K562 (cell line): ENCODE data around the gene HIF1A.

Source experiments
- CBX8 ChIP-seq: fragments of 200-600 bp; sonication (generic); IDR thresholded peaks from 2 replicates; pipeline ENCODE4 v1.6.1; 2012; ENCODE audit warnings: borderline replicate concordance, mixed run types, low read depth, mild to moderate bottlenecking, moderate library complexity, mixed read lengths, low read length, control low read depth, inconsistent platforms; ENCODE audit not compliant: poor library complexity, severe bottlenecking; ENCODE audit errors: extremely low read depth
- GTF2F1 ChIP-seq: IDR thresholded peaks from 2 replicates; pipeline ENCODE4 v1.6.1; 2011; ENCODE audit warnings: low read depth, low read length, improper control_type of control experiment
- POLR2AphosphoS5 ChIP-seq: IDR thresholded peaks from 2 replicates; pipeline ENCODE4 v1.6.1; 2011; ENCODE audit warnings: mild to moderate bottlenecking, low read depth, low read length, moderate library complexity; ENCODE audit not compliant: control insufficient read depth, insufficient read depth
- PPARD ChIP-seq: fragments of 250-450 bp; sonication (Bioruptor Pico); IDR thresholded peaks from 2 replicates; pipeline ENCODE4 v1.8.0; 2022; ENCODE audit warnings: inconsistent platforms, mild to moderate bottlenecking, moderate library complexity
- PTBP1 ChIP-seq: fragments of 200-400 bp; formaldehyde crosslinking; IDR thresholded peaks from 2 replicates; pipeline ENCODE4 v1.6.1; 2017; ENCODE audit warnings: low read depth, low read length
- RAD21 ChIP-seq, 2 experiments: fragments of 250-450 bp in 1 of 2; fragments of 450-650 bp in 1 of 2; sonication (Bioruptor Pico) in 1 of 2; formaldehyde crosslinking in 1 of 2; IDR thresholded peaks in 1 of 2; conservative IDR thresholded peaks in 1 of 2; 2 replicates each; pipeline versions ENCODE4 v1.4.0 to v1.8.0; 2020 to 2022; ENCODE audit warnings: mild to moderate bottlenecking in 2 of 2, moderate library complexity in 1 of 2
- RAD51 ChIP-seq: fragments of 450-650 bp; IDR thresholded peaks from 2 replicates; pipeline ENCODE4 v1.7.1; 2016; ENCODE audit warnings: low read depth, mild to moderate bottlenecking, borderline replicate concordance
- ZFP30 ChIP-seq: fragments of 250-450 bp; sonication (Bioruptor Pico); IDR thresholded peaks from 2 replicates; pipeline ENCODE4 v1.8.0; 2022; ENCODE audit warnings: moderate library complexity, mild to moderate bottlenecking, inconsistent platforms, borderline replicate concordance
- ZKSCAN8 ChIP-seq: fragments of 200-800 bp; sonication (Bioruptor generic); IDR thresholded peaks from 2 replicates; pipeline ENCODE4 v1.6.1; 2016; ENCODE audit warnings: missing genetic modification characterization, missing compliant biosample characterization
- TF ChIP-seq, protein P1 (sequence below), 3 experiments: IDR thresholded peaks in 2 of 3; conservative IDR thresholded peaks in 1 of 3; 2 replicates each; pipeline ENCODE4 v1.5.1; 2011 to 2012; ENCODE audit warnings: low read length in 3 of 3, mild to moderate bottlenecking in 3 of 3, control low read depth in 2 of 3, improper control_type of control experiment in 1 of 3, inconsistent platforms in 1 of 3, low read depth in 1 of 3, mixed read lengths in 1 of 3, moderate library complexity in 1 of 3; ENCODE audit not compliant: insufficient read depth in 2 of 3
- TF ChIP-seq, protein P2 (sequence below): sonication (generic); formaldehyde crosslinking; IDR thresholded peaks from 2 replicates; pipeline ENCODE4 v1.9.0; 2022; ENCODE audit warnings: mild to moderate bottlenecking, missing genetic modification reagents
- TF ChIP-seq, protein P3 (sequence below): sonication (generic); formaldehyde crosslinking; IDR thresholded peaks from 2 replicates; pipeline ENCODE4 v1.8.0; 2022; ENCODE audit warnings: mild to moderate bottlenecking, missing genetic modification reagents

- TF ChIP-seq ZKSCAN8 (CRISPR knock-in tag) (no peak), RAD51 (no peak), PTBP1 (no peak), PPARD (CRISPR knock-in tag) (no peak), ZFP30 (CRISPR knock-in tag) (no peak), RAD21 (CRISPR knock-in tag; conservative IDR thresholded peaks at IDR 0.05 in 1 of 2, IDR thresholded peaks at IDR 0.05 in 1 of 2) (no peak), POLR2AphosphoS5 (no peak), CBX8 (no peak), GTF2F1 (no peak)
- TF ChIP-seq, protein P1, sequence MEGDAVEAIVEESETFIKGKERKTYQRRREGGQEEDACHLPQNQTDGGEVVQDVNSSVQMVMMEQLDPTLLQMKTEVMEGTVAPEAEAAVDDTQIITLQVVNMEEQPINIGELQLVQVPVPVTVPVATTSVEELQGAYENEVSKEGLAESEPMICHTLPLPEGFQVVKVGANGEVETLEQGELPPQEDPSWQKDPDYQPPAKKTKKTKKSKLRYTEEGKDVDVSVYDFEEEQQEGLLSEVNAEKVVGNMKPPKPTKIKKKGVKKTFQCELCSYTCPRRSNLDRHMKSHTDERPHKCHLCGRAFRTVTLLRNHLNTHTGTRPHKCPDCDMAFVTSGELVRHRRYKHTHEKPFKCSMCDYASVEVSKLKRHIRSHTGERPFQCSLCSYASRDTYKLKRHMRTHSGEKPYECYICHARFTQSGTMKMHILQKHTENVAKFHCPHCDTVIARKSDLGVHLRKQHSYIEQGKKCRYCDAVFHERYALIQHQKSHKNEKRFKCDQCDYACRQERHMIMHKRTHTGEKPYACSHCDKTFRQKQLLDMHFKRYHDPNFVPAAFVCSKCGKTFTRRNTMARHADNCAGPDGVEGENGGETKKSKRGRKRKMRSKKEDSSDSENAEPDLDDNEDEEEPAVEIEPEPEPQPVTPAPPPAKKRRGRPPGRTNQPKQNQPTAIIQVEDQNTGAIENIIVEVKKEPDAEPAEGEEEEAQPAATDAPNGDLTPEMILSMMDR (IDR thresholded peaks at IDR 0.05 in 2 of 3, conservative IDR thresholded peaks at IDR 0.05 in 1 of 3; ENCODE audit: insufficient read depth in 2 of 3, low read depth in 1 of 3, low read length in 3 of 3) = no peak
- TF ChIP-seq, protein P2, sequence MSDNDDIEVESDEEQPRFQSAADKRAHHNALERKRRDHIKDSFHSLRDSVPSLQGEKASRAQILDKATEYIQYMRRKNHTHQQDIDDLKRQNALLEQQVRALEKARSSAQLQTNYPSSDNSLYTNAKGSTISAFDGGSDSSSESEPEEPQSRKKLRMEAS = no peak
- TF ChIP-seq, protein P3, sequence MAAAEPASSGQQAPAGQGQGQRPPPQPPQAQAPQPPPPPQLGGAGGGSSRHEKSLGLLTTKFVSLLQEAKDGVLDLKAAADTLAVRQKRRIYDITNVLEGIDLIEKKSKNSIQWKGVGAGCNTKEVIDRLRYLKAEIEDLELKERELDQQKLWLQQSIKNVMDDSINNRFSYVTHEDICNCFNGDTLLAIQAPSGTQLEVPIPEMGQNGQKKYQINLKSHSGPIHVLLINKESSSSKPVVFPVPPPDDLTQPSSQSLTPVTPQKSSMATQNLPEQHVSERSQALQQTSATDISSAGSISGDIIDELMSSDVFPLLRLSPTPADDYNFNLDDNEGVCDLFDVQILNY (CRISPR knock-in tag) = no peak
Measured at GRCh38 chr14:61759878-61760277, 64.6 kb downstream of the HIF1A start.
